H9 (cell line): ENCODE measurements around the gene HACE1. TPM values are rescaled to one million over a fixed set of nuclear protein-coding genes. Genes with fewer than 3 reads are reported as not detected.
"Not testable (repeated sequence)": the region's sequence is repeated elsewhere in the genome, so short reads cannot be mapped to it uniquely, and the experiment has no call there.

Source experiments
- DNase-seq: peaks from one replicate; pipeline ENCODE4 v3.0.0-alpha.2; 2017
- H2AFZ ChIP-seq: one replicate; pipeline ENCODE4 v1.6.1; 2013; ENCODE audit warnings: mild to moderate bottlenecking, low read length, control low read depth, moderate library complexity
- H2AK5ac ChIP-seq: 2 replicates; pipeline ENCODE4 v1.6.1; 2013; ENCODE audit warnings: low read length, control low read depth, mixed read lengths; ENCODE audit not compliant: insufficient read length
- H2BK120ac ChIP-seq: one replicate; pipeline ENCODE4 v1.6.1; 2013; ENCODE audit warnings: low read depth, mild to moderate bottlenecking, low read length, control low read depth, inconsistent platforms; ENCODE audit not compliant: poor library complexity, severe bottlenecking
- H2BK12ac ChIP-seq: 2 replicates; pipeline ENCODE4 v1.6.1; 2013; ENCODE audit warnings: low read length, control low read depth, mixed read lengths, low read depth; ENCODE audit not compliant: insufficient read length
- H2BK15ac ChIP-seq: 2 replicates; pipeline ENCODE4 v1.6.1; 2013; ENCODE audit warnings: low read depth, low read length, control low read depth
- H2BK20ac ChIP-seq: one replicate; pipeline ENCODE4 v1.6.1; 2013; ENCODE audit warnings: low read depth, mild to moderate bottlenecking, low read length, control low read depth, inconsistent platforms; ENCODE audit not compliant: poor library complexity, severe bottlenecking
- H2BK5ac ChIP-seq: 2 replicates; pipeline ENCODE4 v1.6.1; 2013; ENCODE audit warnings: low read length, control low read depth, mixed read lengths; ENCODE audit not compliant: insufficient read length
- H3K14ac ChIP-seq: 2 replicates; pipeline ENCODE4 v1.6.1; 2013; ENCODE audit warnings: low read length, control low read depth; ENCODE audit not compliant: insufficient read depth
- H3K18ac ChIP-seq: 2 replicates; pipeline ENCODE4 v1.6.1; 2013; ENCODE audit warnings: low read depth, mild to moderate bottlenecking, mixed read lengths, low read length, control low read depth; ENCODE audit not compliant: insufficient read length
- H3K23ac ChIP-seq: 2 replicates; pipeline ENCODE4 v1.6.1; 2013; ENCODE audit warnings: low read length, control low read depth, mixed read lengths, low read depth; ENCODE audit not compliant: insufficient read length
- H3K23me2 ChIP-seq: 2 replicates; pipeline ENCODE4 v1.6.1; 2013; ENCODE audit warnings: low read depth, mild to moderate bottlenecking, mixed read lengths, low read length, control low read depth; ENCODE audit not compliant: insufficient read length, poor library complexity, severe bottlenecking
- H3K27ac ChIP-seq: 2 replicates; pipeline ENCODE4 v1.5.1; 2013; ENCODE audit warnings: low read length, control low read depth, mixed read lengths, low read depth; ENCODE audit not compliant: insufficient read length
- H3K27me3 ChIP-seq: 2 replicates; pipeline ENCODE4 v1.6.1; 2013; ENCODE audit warnings: low read length, control low read depth, inconsistent platforms; ENCODE audit not compliant: insufficient read depth
- H3K4ac ChIP-seq: 2 replicates; pipeline ENCODE4 v1.6.1; 2013; ENCODE audit warnings: low read depth, mild to moderate bottlenecking, control low read depth, inconsistent platforms, low read length, moderate library complexity
- H3K4me1 ChIP-seq: 2 replicates; pipeline ENCODE4 v1.6.1; 2013; ENCODE audit warnings: low read length, control low read depth, inconsistent platforms; ENCODE audit not compliant: insufficient read depth
- H3K4me2 ChIP-seq: 2 replicates; pipeline ENCODE4 v1.6.1; 2013; ENCODE audit warnings: low read length, control low read depth, mixed read lengths; ENCODE audit not compliant: insufficient read length, insufficient read depth
- H3K56ac ChIP-seq: 2 replicates; pipeline ENCODE4 v1.6.1; 2013; ENCODE audit warnings: low read depth, mild to moderate bottlenecking, mixed read lengths, low read length, control low read depth; ENCODE audit not compliant: insufficient read length
- H3K79me1 ChIP-seq: 2 replicates; pipeline ENCODE4 v1.6.1; 2013; ENCODE audit warnings: low read depth, mild to moderate bottlenecking, moderate library complexity, low read length, control low read depth, inconsistent platforms; ENCODE audit not compliant: insufficient read depth, poor library complexity, severe bottlenecking
- H3K79me2 ChIP-seq: 2 replicates; pipeline ENCODE4 v1.6.1; 2013; ENCODE audit warnings: low read length, control low read depth, inconsistent platforms; ENCODE audit not compliant: insufficient read depth
- H3K9ac ChIP-seq: 2 replicates; pipeline ENCODE4 v1.6.1; 2013; ENCODE audit warnings: low read length, control low read depth, mixed read lengths; ENCODE audit not compliant: insufficient read length; ENCODE audit errors: extremely low read depth
- H3K9me3 ChIP-seq: one replicate; pipeline ENCODE4 v1.6.1; 2013; ENCODE audit warnings: low read depth, low read length, inconsistent platforms; ENCODE audit not compliant: control insufficient read depth
- H3T11ph ChIP-seq: one replicate; pipeline ENCODE4 v1.6.1; 2013; ENCODE audit warnings: mild to moderate bottlenecking, low read length, control low read depth, inconsistent platforms
- H4K20me1 ChIP-seq: one replicate; pipeline ENCODE4 v1.6.1; 2013; ENCODE audit not compliant: control insufficient read depth, insufficient read length, insufficient read depth
- H4K5ac ChIP-seq: 2 replicates; pipeline ENCODE4 v1.6.1; 2013; ENCODE audit warnings: low read depth, mild to moderate bottlenecking, mixed read lengths, low read length, control low read depth; ENCODE audit not compliant: insufficient read length
- H4K8ac ChIP-seq: replicated peaks from 2 replicates; pipeline ENCODE4 v1.6.1; 2013; ENCODE audit warnings: low read length, control low read depth, mixed read lengths, low read depth; ENCODE audit not compliant: insufficient read length
- H4K91ac ChIP-seq: 2 replicates; pipeline ENCODE4 v1.6.1; 2013; ENCODE audit warnings: low read depth, mild to moderate bottlenecking, moderate library complexity, mixed read lengths, low read length, control low read depth; ENCODE audit not compliant: insufficient read length
- H3K27ac Mint-ChIP-seq, 3 experiments: 2 replicates in 2 of 3; 3 replicates in 1 of 3; pipeline ENCODE4 v1.8.0; 2020 to 2021; ENCODE audit warnings: mixed read lengths in 3 of 3, mild to moderate bottlenecking in 1 of 3, moderate library complexity in 1 of 3
- H3K27me3 Mint-ChIP-seq: 2 replicates; pipeline ENCODE4 v1.8.0; 2021; ENCODE audit warnings: low read depth, mild to moderate bottlenecking, moderate library complexity, mixed read lengths
- H3K36me3 Mint-ChIP-seq, 3 experiments: 2 replicates in 2 of 3; 3 replicates in 1 of 3; pipeline ENCODE4 v1.8.0; 2020 to 2021; ENCODE audit warnings: low read depth in 3 of 3, mixed read lengths in 3 of 3; ENCODE audit not compliant: insufficient read depth in 1 of 3
- H3K4me1 Mint-ChIP-seq, 2 experiments: 2 replicates each; pipeline ENCODE4 v1.8.0; 2020; ENCODE audit warnings: mixed read lengths in 2 of 2
- H3K4me3 Mint-ChIP-seq, 2 experiments: 2 replicates in 1 of 2; 3 replicates in 1 of 2; pipeline ENCODE4 v1.8.0; 2020 to 2021; ENCODE audit warnings: mild to moderate bottlenecking in 2 of 2, mixed read lengths in 2 of 2, moderate library complexity in 1 of 2
- H3K9me3 Mint-ChIP-seq, 2 experiments: 2 replicates in 1 of 2; 3 replicates in 1 of 2; pipeline ENCODE4 v1.8.0; 2020; ENCODE audit warnings: mild to moderate bottlenecking in 2 of 2, mixed read lengths in 2 of 2, moderate library complexity in 1 of 2
- CTCF ChIP-seq: fragments of 200-600 bp; sonication (generic); conservative IDR thresholded peaks from 3 replicates; pipeline ENCODE4 v1.8.0; 2021; ENCODE audit warnings: antibody characterized with exemption, mild to moderate bottlenecking
- WGBS: extraction: QIAGEN DNeasy Blood & Tissue Kit; methylation state at CpG from one replicate; pipeline ENCODE4 v1.1.7; 2013; ENCODE audit warnings: missing lambda C conversion rate, low lambda C conversion rate, mixed read lengths; ENCODE audit not compliant: insufficient read length; ENCODE audit errors: extremely low coverage; 5-methylcytosine and 5-hydroxymethylcytosine counted together
- total RNA-seq: library from RNA; stranded (reverse); gene quantifications from 2 replicates; pipeline ENCODE4 v1.2.1, GENCODE V29; 2021

Gene HACE1
- total RNA-seq, 1 experiment from 2014 or later = 18.0 TPM

- Histone ChIP-seq H3K14ac (no peak overlapping the region), H4K8ac (no peak overlapping the region), H3K9ac (no peak overlapping the region), H4K91ac (no peak overlapping the region), H3K27ac (no peak overlapping the region), H3K9me3 (no peaks in the 10 kb centered on the region), H3K23me2 (no peaks in the 10 kb centered on the region), H3K79me2 (no peaks in the 10 kb centered on the region), H2BK12ac (no peak overlapping the region), H3K4ac (no peak overlapping the region), H2BK5ac (no peak overlapping the region), H3K23ac (no peak overlapping the region), H3K56ac (no peak overlapping the region), H3K18ac (no peak overlapping the region), H2AK5ac (no peak overlapping the region), H3K4me2 (no peak overlapping the region), H2BK120ac (no peak overlapping the region), H3T11ph (no peak overlapping the region), H3K4me1 (no peaks in the 10 kb centered on the region; the same call in 1 of the 2 replicates), H4K5ac (no peak overlapping the region), H2BK15ac (no peak overlapping the region), H2BK20ac (no peak overlapping the region), H2AFZ (no peak overlapping the region), H3K79me1 (no peaks in the 10 kb centered on the region), H3K27me3 (no peaks in the 10 kb centered on the region), H4K20me1 (no peaks in the 10 kb centered on the region)
- Mint-ChIP-seq H3K9me3 (peaks cover 3 to 6% of the 10 kb centered on the region in 2 experiments; a peak in 3 of 5 replicates), H3K4me3 (no peak overlapping the region), H3K36me3 (peaks cover 0 to 4% (median 0%) of the 10 kb centered on the region in 3 experiments; a peak in 1 of 7 replicates), H3K27ac (peak overlapping the region in 1 of 3 experiments; percentile 14; a peak in 1 of 7 replicates), H3K27me3 (no peaks in the 10 kb centered on the region), H3K4me1 (peaks cover 4 to 5% of the 10 kb centered on the region in 2 experiments)
- no peak for DNase-seq
- TF ChIP-seq CTCF = no peak
- WGBS = no CpG with 5 or more reads among the region's 6 CpGs
Measured at GRCh38 chr6:104908031-104908887, 48.5 kb upstream of the HACE1 start.

GRCh38 chr6:104898893-104899292 is 39.2 kb upstream of the HACE1 start:
- H2BK12ac ChIP-seq, H4K8ac ChIP-seq, H2BK5ac ChIP-seq, H3K18ac ChIP-seq, H3K14ac ChIP-seq, H3K27me3 ChIP-seq, H3K23ac ChIP-seq, H3K27me3 Mint-ChIP-seq, H2AFZ ChIP-seq, H3K79me1 ChIP-seq, H3K27ac ChIP-seq, H3K4me1 Mint-ChIP-seq, H3K4me2 ChIP-seq, H3T11ph ChIP-seq, H2BK120ac ChIP-seq, H3K4ac ChIP-seq, H2BK20ac ChIP-seq, H4K20me1 ChIP-seq, H3K4me3 Mint-ChIP-seq, H3K4me1 ChIP-seq, H4K91ac ChIP-seq, H3K79me2 ChIP-seq, H3K9ac ChIP-seq, DNase-seq, H2AK5ac ChIP-seq, H4K5ac ChIP-seq, H3K56ac ChIP-seq, H3K9me3 ChIP-seq, H2BK15ac ChIP-seq, H3K23me2 ChIP-seq, H3K27ac Mint-ChIP-seq: not testable (repeated sequence)
- Mint-ChIP-seq H3K9me3 (peaks cover 7 to 16% of the 10 kb centered on the region in 2 experiments; a peak in 4 of 5 replicates), H3K36me3 (peaks cover 4 to 10% (median 9%) of the 10 kb centered on the region in 3 experiments)
- no CpG with 5 or more reads among the region's 7 CpGs for WGBS
